ENCODE data around the gene TEX38. TPM values are rescaled to one million over a fixed set of nuclear protein-coding genes. Genes with fewer than 3 reads are reported as not detected.
"Not testable (repeated sequence)": the region's sequence is repeated elsewhere in the genome, so short reads cannot be mapped to it uniquely, and the experiment has no call there.

The TEX38 gene
- total RNA-seq, 2 experiments from 2014 or later, result not detected

DNA sequence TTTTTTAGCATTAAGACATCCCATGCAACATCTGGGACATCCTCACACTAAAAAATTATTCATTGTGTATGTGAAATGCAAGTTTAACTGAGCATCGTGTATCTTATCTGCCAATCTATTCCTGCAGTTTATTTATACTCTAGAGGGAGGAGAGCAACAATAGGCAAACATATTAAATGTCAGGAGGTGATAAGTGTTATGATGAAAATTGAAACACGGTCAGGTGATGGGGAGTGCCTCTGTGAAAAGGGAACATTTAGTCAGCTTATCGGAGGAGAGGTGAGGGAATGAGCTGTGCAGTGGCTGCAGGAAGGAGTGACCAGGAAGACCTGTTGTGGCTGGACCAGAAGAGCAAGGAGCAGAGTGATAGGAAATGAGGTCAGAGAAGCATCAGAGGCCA lies 48.0 kb downstream of the TEX38 start:
- H3K27me3 Mint-ChIP-seq, result no peaks in the 10 kb centered on the region
- peak overlapping the region; percentile 76 for H3K27ac Mint-ChIP-seq
- peaks cover 36% of the 10 kb centered on the region for H3K4me1 Mint-ChIP-seq
- peak overlapping the region; percentile 96 for H3K4me3 Mint-ChIP-seq
- DNase-seq, result no peak
- H3K9me3 Mint-ChIP-seq, result no peaks in the 10 kb centered on the region
- H3K36me3 Mint-ChIP-seq, result peaks cover 15% of the 10 kb centered on the region

DNA sequence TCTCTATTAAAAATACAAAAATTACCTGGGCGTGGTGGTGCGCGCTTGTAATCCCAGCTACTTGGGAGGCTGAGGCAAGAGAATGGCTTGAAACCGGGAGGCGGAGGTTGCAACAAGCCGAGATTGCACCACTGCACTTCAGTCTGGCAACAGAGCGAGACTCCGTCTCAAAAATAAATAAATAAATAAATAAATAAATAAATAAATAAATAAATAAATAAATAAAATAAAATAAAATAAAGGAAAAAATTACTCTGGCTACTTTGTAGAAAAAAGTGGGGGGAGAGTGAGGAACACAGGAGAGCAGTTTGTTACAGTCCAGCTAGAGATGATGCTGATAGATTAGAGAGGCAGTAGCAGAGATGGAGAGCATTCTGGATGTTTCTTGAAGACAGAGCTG lies 48.7 kb downstream of the TEX38 start:
- not testable (repeated sequence) for H3K9me3 Mint-ChIP-seq, H3K4me3 Mint-ChIP-seq, H3K27me3 Mint-ChIP-seq, DNase-seq, H3K27ac Mint-ChIP-seq
- Mint-ChIP-seq H3K4me1 (peaks cover 31% of the 10 kb centered on the region), H3K36me3 (peaks cover 14% of the 10 kb centered on the region)

DNA sequence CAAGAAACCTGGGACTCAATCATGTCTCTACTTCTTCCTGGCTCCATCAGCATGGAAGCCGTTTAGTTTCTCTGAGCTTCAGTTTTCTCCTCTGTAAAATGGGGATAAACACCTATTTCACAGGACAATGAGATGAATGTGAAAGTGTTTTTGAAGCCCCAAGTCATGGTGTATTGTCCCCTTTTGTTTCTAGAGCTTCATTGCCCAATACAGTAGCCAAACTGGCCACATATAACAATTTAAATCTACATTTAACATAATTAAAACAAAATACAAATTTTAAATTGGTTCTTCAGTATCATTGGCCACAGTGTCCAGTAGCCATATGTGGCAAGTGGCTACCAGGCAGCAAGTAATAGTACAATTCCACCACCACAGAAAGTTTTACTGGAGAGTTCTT lies 49.5 kb downstream of the TEX38 start:
- Mint-ChIP-seq H3K36me3 (peaks cover 11% of the 10 kb centered on the region), H3K4me1 (peaks cover 26% of the 10 kb centered on the region), H3K9me3 (no peaks in the 10 kb centered on the region), H3K4me3 (no peak overlapping the region), H3K27ac (no peak overlapping the region), H3K27me3 (peaks cover 11% of the 10 kb centered on the region)
- no peak for DNase-seq

DNA sequence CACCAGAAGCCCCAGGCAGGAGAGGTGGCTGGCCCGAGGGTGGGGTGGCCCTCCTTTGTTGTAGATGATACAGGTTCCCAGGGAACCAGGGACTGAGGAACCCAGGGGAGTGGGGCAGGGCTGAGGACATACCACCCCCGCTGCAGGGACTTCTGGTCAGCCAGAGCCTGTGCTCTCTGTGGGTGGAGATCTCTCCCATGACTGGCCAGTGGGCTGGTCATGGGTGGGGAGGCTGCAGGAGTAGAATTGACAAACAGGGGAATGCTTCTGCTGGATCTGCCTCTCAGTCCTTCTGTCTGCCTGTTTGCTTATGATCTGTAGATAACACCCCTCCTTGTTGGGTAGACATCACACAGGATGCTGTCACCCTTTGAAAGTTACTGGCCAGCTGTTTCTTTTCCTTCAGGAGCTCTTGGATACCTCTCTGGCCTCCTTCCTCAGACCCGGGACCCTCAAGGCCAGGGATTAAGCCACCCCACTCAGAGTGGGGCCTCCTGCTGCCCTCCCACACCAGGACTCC lies 50.1 kb downstream of the TEX38 start:
- no peak overlapping the region for H3K4me3 Mint-ChIP-seq
- no peak overlapping the region for H3K27ac Mint-ChIP-seq

More for the DNA sequence above, 50.1 kb downstream of the TEX38 start:
- DNase-seq, result no peak
- Mint-ChIP-seq H3K9me3 (peaks cover 1% of the 10 kb centered on the region), H3K27me3 (peaks cover 11% of the 10 kb centered on the region), H3K36me3 (peaks cover 11% of the 10 kb centered on the region), H3K4me1 (peaks cover 21% of the 10 kb centered on the region)

Other genes with a start within 250 kb of the TEX38 start
- gene DMBX1, start 182.0 kb upstream of the TEX38 start, total RNA-seq, result not detected
- gene KNCN, start 120.2 kb upstream of the TEX38 start, total RNA-seq, result not detected
- 10 to 100 TPM; 23.0 to 23.4 TPM for gene MKNK1, start 67.6 kb upstream of the TEX38 start, total RNA-seq
- gene MOB3C, start 55.0 kb upstream of the TEX38 start, total RNA-seq, result 1 to 10 TPM; 8.7 TPM
- 10 to 100 TPM; 45.0 to 46.6 TPM for gene ATPAF1, start 3.5 kb upstream of the TEX38 start, total RNA-seq
- 10 to 100 TPM; 38.3 to 42.5 TPM for gene EFCAB14, start 47.3 kb downstream of the TEX38 start, total RNA-seq
- gene CYP4B1, start 127.2 kb downstream of the TEX38 start, total RNA-seq, result not detected

Data from activated naive CD8-positive, alpha-beta T cell treated with anti-CD3 and anti-CD28 coated beads for 36 hours (primary cell).